WTC11 (cell line): ENCODE data around the gene THOC1.

Experiments used
- TEAD4 ChIP-seq: sonication (generic); formaldehyde crosslinking; IDR thresholded peaks from 2 replicates; pipeline ENCODE4 v1.8.0; 2022; ENCODE audit warnings: mild to moderate bottlenecking, missing genetic modification reagents
- ZNF512 ChIP-seq: sonication (generic); formaldehyde crosslinking; IDR thresholded peaks from 2 replicates; pipeline ENCODE4 v1.8.1; 2022; ENCODE audit warnings: missing genetic modification reagents, borderline replicate concordance

- TF ChIP-seq TEAD4 (CRISPR knock-in tag) (no peak), ZNF512 (CRISPR knock-in tag) (no peak)
These were observed 7.3 kb downstream of the THOC1 start for GRCh38 chr18:260547-260946.
